Activated T-cell treated with anti-CD3 and anti-CD28 coated beads for 1 hour (primary cell): Measurements from ENCODE around the gene RAB11FIP3.

ENCODE experiments used
- DNase-seq: peaks from one replicate; pipeline ENCODE4 v3.0.0-alpha.2; 2020; ENCODE audit warnings: low read depth

The RAB11FIP3 gene

GRCh38 chr16:533391-534123 is 108.1 kb downstream of the RAB11FIP3 start:
- no peak for DNase-seq

- DNase-seq = no peak
Measured at GRCh38 chr16:534135-534534, 108.7 kb downstream of the RAB11FIP3 start.

GRCh38 chr16:534856-535445 is 109.5 kb downstream of the RAB11FIP3 start:
- no peak for DNase-seq

- DNase-seq = no peak
Measured at GRCh38 chr16:535446-536405, 110.3 kb downstream of the RAB11FIP3 start.

GRCh38 chr16:536746-537145 is 111.3 kb downstream of the RAB11FIP3 start:
- DNase-seq = no peak

GRCh38 chr16:537415-538335 is 112.2 kb downstream of the RAB11FIP3 start:
- no peak for DNase-seq

GRCh38 chr16:539901-540530 is 114.6 kb downstream of the RAB11FIP3 start:
- no peak for DNase-seq

GRCh38 chr16:540645-541340 is 115.3 kb downstream of the RAB11FIP3 start:
- DNase-seq = no peak

GRCh38 chr16:543301-544164 is 118.1 kb downstream of the RAB11FIP3 start:
- DNase-seq = no peak

- no peak for DNase-seq
Measured at GRCh38 chr16:544517-544916, 119.1 kb downstream of the RAB11FIP3 start.

- peak; percentile 48 for DNase-seq
Measured at GRCh38 chr16:546909-547770, 121.7 kb downstream of the RAB11FIP3 start.

GRCh38 chr16:548586-548985 is 123.1 kb downstream of the RAB11FIP3 start:
- no peak for DNase-seq

- DNase-seq = no peak
Measured at GRCh38 chr16:549544-550263, 124.3 kb downstream of the RAB11FIP3 start.

- DNase-seq = no peak
Measured at GRCh38 chr16:551210-551609, 125.8 kb downstream of the RAB11FIP3 start.

GRCh38 chr16:552171-552570 is 126.7 kb downstream of the RAB11FIP3 start:
- no peak for DNase-seq

GRCh38 chr16:553601-554296 is 128.3 kb downstream of the RAB11FIP3 start:
- no peak for DNase-seq

- DNase-seq = no peak
Measured at GRCh38 chr16:554297-554621, 128.8 kb downstream of the RAB11FIP3 start.
